ENCODE data around the gene ZFR.
"Not testable (repeated sequence)": the region's sequence is repeated elsewhere in the genome, so short reads cannot be mapped to it uniquely, and the experiment has no call there.

ZFR gene

GRCh38 chr5:32406650-32407049 lies 37.9 kb downstream of the ZFR start:
- DNase-seq (ENCODE audit: low spot score): no peak

- no peak for DNase-seq (ENCODE audit: low spot score)
Measured at GRCh38 chr5:32405507-32405906, 39.0 kb downstream of the ZFR start.

- DNase-seq (ENCODE audit: low spot score): no peak
Measured at GRCh38 chr5:32403760-32404159, 40.8 kb downstream of the ZFR start.

- no peak for DNase-seq (ENCODE audit: low spot score)
Measured at GRCh38 chr5:32400401-32400800, 44.1 kb downstream of the ZFR start.

GRCh38 chr5:32398754-32399153 lies 45.8 kb downstream of the ZFR start:
- DNase-seq (ENCODE audit: low spot score): not testable (repeated sequence)

GRCh38 chr5:32394981-32395380 lies 49.6 kb downstream of the ZFR start:
- no peak for DNase-seq (ENCODE audit: low spot score)

- no peak for DNase-seq (ENCODE audit: low spot score)
Measured at GRCh38 chr5:32392039-32392438, 52.5 kb downstream of the ZFR start.

GRCh38 chr5:32390819-32391591 lies 53.5 kb downstream of the ZFR start:
- no peak for DNase-seq (ENCODE audit: low spot score)

GRCh38 chr5:32388432-32389129 lies 56.0 kb downstream of the ZFR start:
- DNase-seq (ENCODE audit: low spot score): peak; percentile 50

- DNase-seq (ENCODE audit: low spot score): no peak
Measured at GRCh38 chr5:32387841-32388240, 56.7 kb downstream of the ZFR start.

- DNase-seq (ENCODE audit: low spot score): no peak
Measured at GRCh38 chr5:32387211-32387610, 57.3 kb downstream of the ZFR start.

GRCh38 chr5:32384621-32385020 lies 59.9 kb downstream of the ZFR start:
- DNase-seq (ENCODE audit: low spot score): no peak

- DNase-seq (ENCODE audit: low spot score): no peak
Measured at GRCh38 chr5:32383586-32383985, 61.0 kb downstream of the ZFR start.

GRCh38 chr5:32383065-32383464 lies 61.5 kb downstream of the ZFR start:
- no peak for DNase-seq (ENCODE audit: low spot score)

GRCh38 chr5:32379421-32379820 lies 65.1 kb downstream of the ZFR start:
- DNase-seq (ENCODE audit: low spot score): no peak

GRCh38 chr5:32378966-32379365 lies 65.6 kb downstream of the ZFR start:
- DNase-seq (ENCODE audit: low spot score): no peak

GRCh38 chr5:32369542-32370155 lies 74.9 kb downstream of the ZFR start:
- DNase-seq (ENCODE audit: low spot score): no peak

GRCh38 chr5:32369032-32369431 lies 75.5 kb downstream of the ZFR start:
- DNase-seq (ENCODE audit: low spot score): no peak

GRCh38 chr5:32367271-32367670 lies 77.3 kb downstream of the ZFR start:
- DNase-seq (ENCODE audit: low spot score): not testable (repeated sequence)

GRCh38 chr5:32365623-32366022 lies 78.9 kb downstream of the ZFR start:
- DNase-seq (ENCODE audit: low spot score): no peak

GRCh38 chr5:32363030-32363429 lies 81.5 kb downstream of the ZFR start:
- DNase-seq (ENCODE audit: low spot score): no peak

- no peak for DNase-seq (ENCODE audit: low spot score)
Measured at GRCh38 chr5:32362527-32362926, 82.0 kb downstream of the ZFR start.

- no peak for DNase-seq (ENCODE audit: low spot score)
Measured at GRCh38 chr5:32360906-32361305, 83.6 kb downstream of the ZFR start.

All from activated CD4-positive, alpha-beta T cell treated with anti-CD3 and anti-CD28 coated beads, Interleukin-2, Interleukin-4, amounts not matched to agents 100 ng/mL and 50 ng/mL, durations not matched to agents 16 hours and 8 hours (primary cell).